ENCODE data around the gene MYO16.

Gene MYO16

GRCh38 chr13:108797354-108797753 lies 167.9 kb downstream of the MYO16 start:
- DNase-seq (ENCODE audit: low read depth), result no peak

GRCh38 chr13:108807841-108808240 lies 178.4 kb downstream of the MYO16 start:
- DNase-seq (ENCODE audit: low read depth), result no peak

GRCh38 chr13:108812165-108812564 lies 182.8 kb downstream of the MYO16 start:
- DNase-seq (ENCODE audit: low read depth), result no peak

- DNase-seq (ENCODE audit: low read depth), result no peak
Measured at GRCh38 chr13:108812661-108813060, 183.2 kb downstream of the MYO16 start.

DNA sequence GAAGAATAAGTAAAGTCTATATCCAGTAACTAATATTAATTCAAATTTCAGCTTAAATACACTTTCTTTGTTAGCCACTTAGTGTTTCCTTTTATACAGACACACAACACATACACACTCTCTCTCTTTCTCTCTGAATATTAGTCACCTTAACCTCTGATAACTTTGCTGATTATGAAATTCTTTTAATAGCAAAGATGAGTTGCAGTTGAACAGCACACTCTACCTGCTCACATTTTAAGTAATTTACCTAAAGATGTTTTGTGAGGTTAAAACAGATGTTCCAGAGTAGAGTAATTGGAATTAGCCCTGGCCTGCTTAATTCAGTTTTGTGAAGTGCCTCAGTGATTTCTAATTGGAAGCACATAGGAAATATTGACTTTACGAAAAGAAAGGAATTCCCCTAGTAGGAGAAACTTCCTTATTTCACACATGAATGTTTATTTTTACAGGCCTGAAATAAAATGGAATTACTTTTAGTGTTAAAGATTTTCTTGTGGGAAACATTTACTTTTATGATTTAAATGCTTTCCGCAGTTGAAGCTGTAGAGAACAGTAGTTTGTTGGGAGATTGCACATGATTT lies 184.3 kb downstream of the MYO16 start:
- DNase-seq (ENCODE audit: low read depth), result no peak

DNA sequence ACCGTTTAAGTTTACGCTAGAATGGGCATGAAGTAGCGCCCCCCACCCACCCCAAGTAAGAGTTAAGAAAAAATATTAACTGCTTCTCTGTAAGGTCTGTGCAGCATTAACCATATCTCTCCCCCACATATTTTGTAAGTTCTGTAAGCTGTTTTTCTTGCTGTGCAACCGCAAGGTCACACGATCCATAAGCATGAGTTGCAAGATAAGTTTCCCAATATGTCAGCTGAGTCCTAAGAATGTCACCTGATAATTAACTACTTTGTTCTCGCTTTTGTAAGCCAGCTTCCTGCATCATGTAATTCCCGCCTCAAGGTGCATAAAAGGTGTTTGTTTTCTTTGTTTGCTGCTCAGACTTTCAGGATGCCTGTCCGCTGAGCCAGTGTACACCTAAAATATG lies 187.0 kb downstream of the MYO16 start:
- no peak for DNase-seq (ENCODE audit: low read depth)

DNA sequence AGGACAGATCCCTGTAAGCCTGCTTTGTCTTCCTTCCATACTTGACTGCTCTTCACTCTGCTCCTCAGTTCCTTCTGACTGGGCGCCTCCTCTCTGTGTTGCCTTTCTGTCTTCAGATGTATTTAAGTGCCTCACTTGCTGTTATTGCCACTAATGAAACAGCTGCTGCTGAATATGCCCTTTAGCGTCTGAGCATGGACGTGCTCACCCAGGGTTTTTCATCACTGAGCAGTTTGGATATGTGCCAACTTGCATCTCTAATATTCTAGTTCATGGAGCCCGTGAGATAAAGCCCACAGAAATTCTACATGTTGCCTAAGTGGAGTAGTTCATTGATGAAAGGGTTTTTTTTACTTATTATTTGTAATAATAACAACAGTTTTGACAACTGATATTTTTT lies 198.2 kb downstream of the MYO16 start:
- no peak for DNase-seq (ENCODE audit: low read depth)

GRCh38 chr13:108828086-108828815 lies 198.8 kb downstream of the MYO16 start:
- no peak for DNase-seq (ENCODE audit: low read depth)

DNA sequence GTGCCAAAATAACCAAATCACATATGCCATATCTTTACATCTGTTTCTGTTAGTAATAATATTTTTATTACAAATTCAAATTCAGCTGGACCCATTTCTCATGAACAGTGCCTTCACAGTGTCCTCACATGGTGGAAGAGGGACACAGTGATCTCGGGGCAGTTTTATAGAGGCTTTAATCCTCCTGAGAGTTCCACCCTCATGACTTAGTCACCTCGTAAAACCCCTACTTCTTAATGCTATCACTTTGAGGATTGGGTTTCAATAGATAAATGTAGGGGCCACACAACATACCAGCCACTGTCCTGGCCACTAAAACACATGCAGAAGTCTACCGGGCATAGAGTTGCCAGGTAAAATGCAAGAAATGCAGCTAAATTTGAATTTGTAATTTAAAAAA lies 201.5 kb downstream of the MYO16 start:
- DNase-seq (ENCODE audit: low read depth), result no peak

GRCh38 chr13:108833531-108833930 lies 204.1 kb downstream of the MYO16 start:
- DNase-seq (ENCODE audit: low read depth), result no peak

GRCh38 chr13:108834193-108834592 lies 204.8 kb downstream of the MYO16 start:
- no peak for DNase-seq (ENCODE audit: low read depth)

- no peak for DNase-seq (ENCODE audit: low read depth)
Measured at GRCh38 chr13:108835083-108835482, 205.7 kb downstream of the MYO16 start.

DNA sequence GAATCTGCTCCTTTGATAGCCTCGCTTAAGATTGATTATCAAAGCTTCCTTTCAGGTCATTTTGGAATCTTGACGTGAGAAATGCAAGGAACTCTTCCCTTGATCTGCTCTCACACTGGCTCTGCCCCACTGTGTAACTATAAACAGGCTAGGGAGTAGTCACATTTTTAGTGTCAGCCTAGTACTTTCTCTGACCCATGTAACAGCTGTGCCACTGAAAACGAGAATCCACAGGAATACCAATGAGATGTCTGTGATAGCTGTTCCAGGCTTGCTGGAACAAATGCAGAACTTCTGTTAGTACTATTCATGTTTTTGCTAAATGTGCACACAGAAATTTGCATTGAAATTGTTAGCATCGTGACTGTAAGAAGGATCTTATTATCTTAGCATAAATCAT lies 221.3 kb downstream of the MYO16 start:
- no peak for DNase-seq (ENCODE audit: low read depth)

GRCh38 chr13:108851660-108852059 lies 222.2 kb downstream of the MYO16 start:
- DNase-seq (ENCODE audit: low read depth), result no peak

DNA sequence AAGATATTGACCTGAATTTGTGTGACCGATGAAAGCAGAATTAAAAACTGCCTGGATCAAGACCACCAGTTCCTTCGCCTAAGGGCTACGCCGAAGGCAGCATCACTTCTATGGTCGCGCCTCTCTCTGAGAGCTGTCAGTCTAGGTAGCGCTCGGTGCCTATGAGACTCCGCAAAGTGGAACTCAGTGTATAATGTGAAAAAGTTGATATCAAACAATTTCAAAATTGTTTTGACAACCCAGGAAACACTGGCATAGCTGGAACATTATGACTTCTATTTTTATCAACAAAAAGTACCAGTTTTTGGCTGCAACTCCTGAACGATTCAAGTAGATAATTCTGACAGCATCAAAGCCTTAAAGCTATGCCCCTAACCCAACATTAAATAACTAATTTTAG lies 223.6 kb downstream of the MYO16 start:
- no peak for DNase-seq (ENCODE audit: low read depth)

- DNase-seq (ENCODE audit: low read depth), result no peak
Measured at GRCh38 chr13:108855737-108856387, 226.5 kb downstream of the MYO16 start.

GRCh38 chr13:108858676-108859075 lies 229.3 kb downstream of the MYO16 start:
- DNase-seq (ENCODE audit: low read depth), result no peak

DNA sequence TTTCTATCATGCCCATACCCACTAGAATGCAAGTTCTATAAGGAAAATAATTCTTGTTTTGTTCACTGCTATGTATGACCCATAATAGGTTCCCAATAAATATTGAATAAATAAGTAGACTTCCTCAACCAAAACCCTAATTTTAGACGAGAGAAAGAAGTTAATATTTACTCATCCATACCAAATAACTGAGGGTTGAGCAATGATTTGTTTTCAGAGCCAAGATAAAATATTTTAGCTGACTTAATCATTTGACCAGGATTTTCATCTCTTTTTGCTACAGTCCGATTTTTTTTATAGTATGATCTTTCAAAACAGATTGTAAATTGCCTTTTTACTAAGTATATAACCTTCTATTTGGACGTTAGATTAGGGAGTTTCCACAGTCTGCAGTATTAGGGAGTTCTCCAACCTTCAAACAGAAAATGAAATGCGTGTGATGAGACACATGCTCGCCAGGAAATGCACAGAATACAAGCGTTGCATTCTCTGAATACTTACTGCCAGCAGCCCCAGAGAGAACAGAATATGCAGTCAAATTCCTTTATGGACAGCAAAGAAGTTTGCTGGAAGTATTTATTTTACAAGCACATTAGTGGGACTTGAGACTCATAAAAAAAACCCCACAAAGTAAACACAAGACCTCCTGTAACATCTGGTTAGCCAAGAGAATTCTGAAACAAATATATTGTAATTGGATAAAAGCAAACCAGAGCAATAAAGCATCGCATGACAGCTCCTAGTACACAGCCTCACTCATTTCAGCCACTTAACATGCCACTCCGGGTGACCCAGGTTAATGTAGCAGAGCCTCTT lies 230.0 kb downstream of the MYO16 start:
- no peak for DNase-seq (ENCODE audit: low read depth)

DNA sequence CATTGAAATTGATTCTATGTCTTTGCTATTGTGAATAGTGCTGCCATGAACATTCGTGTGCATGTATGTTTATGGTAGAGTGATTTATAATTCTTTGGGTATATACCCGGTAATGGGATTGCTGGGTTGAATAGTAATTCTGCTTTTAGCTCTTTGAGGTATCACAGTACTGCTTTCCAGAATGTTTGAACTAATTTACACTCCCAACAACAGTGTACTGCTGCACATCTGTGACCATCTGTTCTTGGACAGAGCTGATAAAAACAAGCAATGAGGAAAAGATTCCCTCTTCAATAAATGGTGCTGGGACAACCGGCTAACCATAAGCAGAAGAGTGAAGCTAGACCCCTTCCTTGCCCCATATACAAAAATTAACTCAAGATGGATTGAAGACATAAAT lies 231.0 kb downstream of the MYO16 start:
- DNase-seq (ENCODE audit: low read depth), result no peak

- no peak for DNase-seq (ENCODE audit: low read depth)
Measured at GRCh38 chr13:108877300-108877699, 247.9 kb downstream of the MYO16 start.

GRCh38 chr13:108878732-108879131 lies 249.3 kb downstream of the MYO16 start:
- DNase-seq (ENCODE audit: low read depth), result no peak

GRCh38 chr13:108889324-108889984 lies 260.0 kb downstream of the MYO16 start:
- no peak for DNase-seq (ENCODE audit: low read depth)
